Astrocyte of the cerebellum (primary cell): ENCODE data around the gene OR10AD1.

Experiments used
- DNase-seq: peaks from one replicate; pipeline ENCODE4 v3.0.0-alpha.2; 2011; ENCODE audit warnings: low read depth
- H3K4me3 ChIP-seq: 2 replicates; pipeline ENCODE4 v1.5.1; 2011; ENCODE audit warnings: mild to moderate bottlenecking, low read depth, low read length, moderate library complexity
- CTCF ChIP-seq: IDR thresholded peaks from 2 replicates; pipeline ENCODE4 v1.5.1; 2012; ENCODE audit warnings: low read length, low read depth, moderate library complexity, mild to moderate bottlenecking; ENCODE audit errors: missing control alignments
- in situ Hi-C: cut with HindIII; loops from 2 replicates; pipeline ENCODE4 v1.10.0; 2017; ENCODE audit warnings: low sequenced_read_pairs

OR10AD1 gene

DNA sequence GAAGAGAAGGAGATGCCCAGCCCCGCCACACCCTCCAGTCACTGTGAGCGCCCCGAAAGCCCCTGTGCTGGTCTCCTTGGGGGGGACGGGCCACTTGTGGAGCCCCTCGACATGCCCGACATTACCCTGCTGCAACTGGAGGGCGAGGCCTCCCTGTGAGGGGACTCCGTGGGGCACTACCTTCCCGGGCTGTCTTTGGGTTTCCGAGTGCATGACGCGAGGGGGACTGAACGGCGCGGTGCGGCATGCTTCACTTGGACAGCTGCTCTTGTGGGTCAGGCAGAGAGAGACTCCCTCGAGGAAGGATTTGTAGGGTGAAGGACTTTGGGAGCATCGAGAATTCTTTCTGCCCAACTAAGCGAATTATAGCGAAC lies 18.6 kb downstream of the OR10AD1 start:
- in situ Hi-C loops = no loop called here
- DNase-seq = no peak
- H3K4me3 ChIP-seq = no peak overlapping the region
- TF ChIP-seq CTCF = no peak

DNA sequence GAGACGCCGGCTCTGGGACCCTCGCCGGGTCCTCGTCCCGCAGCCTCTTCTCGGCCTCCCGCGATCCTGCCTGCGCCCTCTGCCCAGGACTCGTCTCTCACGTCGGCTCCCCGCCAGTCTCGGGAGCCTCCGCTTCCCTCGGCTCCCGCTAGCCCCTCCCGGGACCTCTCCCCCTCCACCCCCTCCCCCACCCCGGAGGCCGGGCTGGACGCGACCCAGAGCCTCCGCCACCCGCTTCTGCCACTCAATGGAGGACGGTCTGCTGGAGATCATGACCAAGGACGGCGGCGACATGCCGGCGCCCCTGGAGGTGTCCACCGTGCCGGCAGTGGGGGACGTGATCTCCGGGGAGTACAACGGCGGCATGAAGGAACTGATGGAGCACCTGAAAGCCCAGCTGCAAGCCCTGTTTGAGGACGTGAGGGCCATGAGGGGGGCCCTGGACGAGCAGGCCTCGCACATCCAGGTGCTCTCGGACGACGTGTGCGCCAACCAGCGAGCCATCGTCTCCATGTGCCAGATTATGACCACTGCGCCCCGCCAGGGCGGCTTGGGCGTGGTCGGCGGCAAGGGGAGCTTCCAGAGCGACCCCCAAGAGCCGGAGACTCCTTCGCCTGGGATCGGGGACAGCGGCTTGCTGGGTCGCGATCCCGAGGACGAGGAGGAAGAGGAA lies 19.1 kb downstream of the OR10AD1 start:
- H3K4me3 ChIP-seq = peak overlapping the region; percentile 69
- no peak for TF ChIP-seq CTCF
- in situ Hi-C loops = no loop called here
- no peak for DNase-seq

DNA sequence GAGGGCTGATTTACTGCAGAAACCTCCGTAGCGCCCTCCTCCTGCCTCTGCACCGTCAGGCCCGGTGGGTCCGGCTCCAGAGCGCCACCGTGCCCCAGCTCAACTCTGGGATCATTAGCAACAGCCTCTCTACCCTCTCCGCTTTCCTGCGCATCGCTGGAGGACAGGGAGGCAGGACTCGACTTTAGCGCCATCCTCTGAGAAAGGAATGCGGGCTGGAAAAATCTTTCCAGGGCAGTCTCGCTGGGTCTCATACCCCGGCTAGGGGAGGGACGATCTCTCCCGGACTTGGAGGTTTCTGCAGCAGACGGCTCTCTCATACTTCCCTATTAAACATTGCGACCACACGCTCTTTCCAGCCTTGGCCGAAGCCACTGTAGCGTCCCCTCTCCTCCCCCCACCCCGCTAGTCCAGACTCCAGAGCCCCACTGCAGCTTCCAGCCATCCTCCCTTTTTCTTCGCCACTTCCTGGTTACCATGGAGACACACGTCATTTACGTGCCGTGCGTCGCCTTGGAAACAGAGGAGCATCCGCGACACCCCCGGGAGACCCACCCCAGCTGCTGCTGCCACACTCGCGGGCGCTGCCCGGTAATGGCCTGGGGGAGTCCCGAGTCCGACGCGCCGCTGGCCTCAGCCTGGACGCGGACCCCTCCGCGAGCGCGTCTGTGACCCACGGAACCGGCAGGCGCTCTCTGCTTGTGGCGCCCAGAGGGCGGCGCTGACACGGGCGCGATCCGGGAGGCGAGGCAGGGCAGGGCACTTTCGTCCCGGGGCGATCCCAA lies 19.8 kb downstream of the OR10AD1 start, which contains the start of gene CCDC184:
TSS of gene CCDC184 (plus strand) at position 554 of the 785 bp plus-strand sequence. CDS start 479 bp downstream, outside the sequence.
- in situ Hi-C loops = no loop called here
- peak within 1 kb of the TSS; percentile 69 for H3K4me3 ChIP-seq
- TF ChIP-seq CTCF = peak; percentile 42
- no peak for DNase-seq

- no peak for TF ChIP-seq CTCF
- in situ Hi-C loops = no loop called here
- H3K4me3 ChIP-seq = peak overlapping the region; percentile 69
- no peak for DNase-seq
Measured at GRCh38 chr12:48182631-48183030, 20.5 kb downstream of the OR10AD1 start.

- no peak for TF ChIP-seq CTCF
- DNase-seq = no peak
- in situ Hi-C loops = no loop called here
- H3K4me3 ChIP-seq = no peak overlapping the region
Measured at GRCh38 chr12:48180857-48181495, 22.1 kb downstream of the OR10AD1 start.

DNA sequence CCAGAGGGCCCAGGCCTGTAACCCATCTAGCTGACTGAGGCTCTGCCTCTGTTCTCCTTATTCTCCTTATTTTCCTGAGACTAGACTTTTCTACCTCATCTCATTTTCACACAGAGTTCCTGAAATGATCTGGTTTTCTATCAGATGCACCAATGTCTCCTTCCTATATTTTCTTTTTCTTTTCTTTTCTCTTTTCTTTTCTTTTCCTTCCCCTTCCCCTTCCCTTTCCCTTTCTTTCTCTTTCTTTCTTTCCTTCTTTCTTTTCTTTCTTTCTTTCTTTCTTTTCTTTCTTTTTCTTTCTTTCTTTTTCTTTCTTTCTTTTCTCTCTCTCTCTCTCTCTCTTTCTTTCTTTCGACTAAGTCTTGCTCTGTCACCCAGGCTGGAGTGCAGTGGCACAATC lies 22.7 kb downstream of the OR10AD1 start:
- no peak for TF ChIP-seq CTCF
- in situ Hi-C loops = no loop called here

More for the DNA sequence above, 22.7 kb downstream of the OR10AD1 start:
- DNase-seq = no peak
- H3K4me3 ChIP-seq = no peak overlapping the region
